GM12878 (cell line): ENCODE results near the gene RARB. TPM values are rescaled to one million over a fixed set of nuclear protein-coding genes. Genes with fewer than 3 reads are reported as not detected.

Source experiments
- ATAC-seq: fragments of 200-7000 bp; cut with Tn5 transposase; 3 replicates; pipeline ENCODE4 v1.9.1; 2020; ENCODE audit warnings: mild to moderate bottlenecking, moderate library complexity
- BruUV-seq: library from RNA; stranded (reverse); fragments of 400-500 nt; replicated peaks from 2 replicates; lab custom pipeline; 2021; lab: Mats Ljungman, UMichigan
- CTCF ChIA-PET: fragments of 300-600 bp; sonication (Branson Sonifier 250); formaldehyde crosslinking; extraction: SDS; loops from one replicate; lab custom pipeline; 2021; ENCODE audit warnings: inconsistent platforms; lab: Yijun Ruan, JAX
- POLR2A ChIA-PET: fragments of 350-600 bp; formaldehyde crosslinking; extraction: SDS; loops from one replicate; lab custom pipeline; 2021; ENCODE audit warnings: inconsistent platforms; lab: Charles Lee
- RAD21 ChIA-PET: fragments of 300-600 bp; sonication (Branson Sonifier 250); formaldehyde crosslinking; loops from one replicate; lab custom pipeline; 2023; ENCODE audit warnings: antibody characterized with exemption; ENCODE audit not compliant: unreplicated experiment; lab: Charles Lee
- SMC1A ChIA-PET: fragments of 300-600 bp; sonication (Branson Sonifier 250); formaldehyde crosslinking; loops from one replicate; lab custom pipeline; 2023; ENCODE audit not compliant: unreplicated experiment, uncharacterized antibody; lab: Charles Lee
- DNase-seq: peaks from one replicate; pipeline ENCODE4 v3.0.0-alpha.2; 2011; ENCODE audit warnings: low read depth, low spot score
- FAIRE-seq: peaks from 3 replicates; lab custom pipeline; 2011; peaks lifted over from hg19 to GRCh38; lab: Jason Lieb, UNC
- H2AFZ ChIP-seq: 2 replicates; pipeline ENCODE4 v1.6.0; 2011; ENCODE audit warnings: low read depth, low read length, control low read depth; ENCODE audit not compliant: control insufficient read depth
- H3K27ac ChIP-seq: 2 replicates; pipeline ENCODE4 v1.5.1; 2011; ENCODE audit warnings: control low read depth; ENCODE audit not compliant: control insufficient read depth, insufficient read depth
- H3K27me3 ChIP-seq, 2 experiments: replicated peaks in 1 of 2; 2 replicates each; pipeline versions ENCODE4 v1.6.0 to v1.6.1; 2011; ENCODE audit warnings: low read length in 1 of 2; ENCODE audit not compliant: control insufficient read depth in 2 of 2, insufficient read depth in 2 of 2
- H3K36me3 ChIP-seq, 2 experiments: 2 replicates each; pipeline ENCODE4 v1.5.1; 2011; ENCODE audit warnings: low read length in 1 of 2; ENCODE audit not compliant: control insufficient read depth in 2 of 2, insufficient read depth in 2 of 2
- H3K4me1 ChIP-seq: 2 replicates; pipeline ENCODE4 v1.6.1; 2011; ENCODE audit warnings: mild to moderate bottlenecking, low read length, moderate library complexity, mixed read lengths; ENCODE audit not compliant: control insufficient read depth, insufficient read depth
- H3K4me2 ChIP-seq: 2 replicates; pipeline ENCODE4 v1.6.0; 2011; ENCODE audit warnings: control low read depth; ENCODE audit not compliant: control insufficient read depth, insufficient read depth
- H3K4me3 ChIP-seq: fragments of 200-600 bp; sonication (generic); 2 replicates; pipeline ENCODE4 v1.5.1; 2016
- H3K79me2 ChIP-seq: 2 replicates; pipeline ENCODE4 v1.6.0; 2011; ENCODE audit warnings: low read length; ENCODE audit not compliant: control insufficient read depth, insufficient read depth
- H3K9ac ChIP-seq: 2 replicates; pipeline ENCODE4 v1.8.0; 2011; ENCODE audit warnings: low read length, control low read depth, mixed read lengths; ENCODE audit not compliant: control insufficient read depth, insufficient read depth
- H3K9me3 ChIP-seq: replicated peaks from 3 replicates; pipeline ENCODE4 v1.5.1; 2011; ENCODE audit warnings: mild to moderate bottlenecking, low read length; ENCODE audit not compliant: control insufficient read depth, insufficient read depth
- H4K20me1 ChIP-seq: 2 replicates; pipeline ENCODE4 v1.6.0; 2011; ENCODE audit not compliant: control insufficient read depth, insufficient read depth
- SKIL ChIP-seq: fragments of 450-650 bp; IDR thresholded peaks from 2 replicates; pipeline ENCODE4 v1.6.1; 2017; ENCODE audit warnings: mild to moderate bottlenecking, low read depth, inconsistent platforms; ENCODE audit not compliant: poor library complexity, severe bottlenecking
- ZBTB40 ChIP-seq: fragments of 450-650 bp; IDR thresholded peaks from 2 replicates; pipeline ENCODE4 v1.6.1; 2016; ENCODE audit warnings: mild to moderate bottlenecking, moderate library complexity, borderline replicate concordance
- WGBS: methylation state at CpG from one replicate; pipeline ENCODE4 v1.1.6; 2016; ENCODE audit warnings: low lambda C conversion rate; ENCODE audit not compliant: insufficient replicate concordance, insufficient coverage; ENCODE audit errors: missing lambda C conversion rate; 5-methylcytosine and 5-hydroxymethylcytosine counted together
- in situ Hi-C: fragments of 300-500 bp; cut with MboI; formaldehyde crosslinking; loops from 9 replicates; pipeline ENCODE4 v1.14.3; 2018; ENCODE audit warnings: mixed read lengths
- intact Hi-C: fragments of 100-400 bp; cut with micrococcal nuclease; formaldehyde crosslinking; loops from one replicate; pipeline ENCODE4 v1.14.2; 2022; ENCODE audit not compliant: unreplicated experiment
- polyA plus RNA-seq, 11 experiments: library from polyadenylated mRNA; depleted of rRNA in 4 of 11; unstranded in 6 of 11; stranded (reverse) in 5 of 11; fragments of >200 nt; fragmentation: Nextera tagmentation in 4 of 11; fragmentation: Illumina TruSeq in 1 of 11; extraction: Ambion mirVana in 4 of 11; extraction: Trizol in 1 of 11; gene quantifications; 1 replicate in 1 of 11; 2 replicates in 10 of 11; pipeline versions ENCODE4 v1.2.1 to v1.2.3, GENCODE V29; 2011 to 2016; ENCODE audit warnings: inconsistent platforms in 2 of 11, missing spikeins in 2 of 11, low read depth in 1 of 11
- total RNA-seq, 4 experiments: library from RNA; depleted of rRNA in 3 of 4; stranded (reverse); fragments of >200 nt in 3 of 4; fragmentation: Illumina TruSeq in 1 of 4; extraction: Trizol in 1 of 4; gene quantifications; 2 replicates each; pipeline versions ENCODE4 v1.2.1 to v1.2.3, GENCODE V29; 2013 to 2021

The RARB gene
- total and polyA plus RNA-seq, 10 of the 15 experiments (the other 5 are each of a cell fraction or from before 2014, with no cell fraction given), result 0.05 to 0.06 TPM; not detected in 8

- CTCF ChIA-PET, result no interaction called here
- Histone ChIP-seq H4K20me1 (no peaks in the 10 kb centered on the region), H3K4me1 (no peaks in the 10 kb centered on the region), H3K4me3 (no peak overlapping the region), H2AFZ (no peak overlapping the region), H3K4me2 (no peak overlapping the region), H3K9me3 (no peaks in the 10 kb centered on the region), H3K9ac (no peak overlapping the region), H3K27me3 (no peaks in the 10 kb centered on the region), H3K79me2 (no peaks in the 10 kb centered on the region), H3K27ac (no peak overlapping the region), H3K36me3 (no peaks in the 10 kb centered on the region)
- in situ Hi-C loops (no loop called here), intact Hi-C loops (no loop called here)
- RAD21 ChIA-PET, result no interaction called here
- DNase-seq, result no peak
- SMC1A ChIA-PET, result no interaction called here
- 19% methylated on average over 7 of the region's 7 CpGs for WGBS
- BruUV-seq, result no TSS peak
- FAIRE-seq, result no peak
- TF ChIP-seq SKIL (no peak), ZBTB40 (no peak)
- ATAC-seq, result no peak
- POLR2A ChIA-PET, result no interaction called here
These were observed 62.0 kb downstream of the RARB start for GRCh38 chr3:25489858-25490593.
